H1 (cell line): ENCODE measurements around the gene CCDC192. TPM values are rescaled to one million over a fixed set of nuclear protein-coding genes. Genes with fewer than 3 reads are reported as not detected.

ENCODE experiments used
- CBX5 ChIP-seq: fragments of 300-800, 300-1000 bp; sonication (generic); IDR thresholded peaks from 2 replicates; pipeline ENCODE4 v1.7.1; 2016; ENCODE audit warnings: antibody characterized with exemption, low read length, low read depth
- CEBPB ChIP-seq: IDR thresholded peaks from 2 replicates; pipeline ENCODE4 v1.6.1; 2012; ENCODE audit warnings: low read depth, low read length
- EGR1 ChIP-seq: IDR thresholded peaks from 2 replicates; pipeline ENCODE4 v1.6.1; 2011; ENCODE audit warnings: low read depth, low read length, borderline replicate concordance
- FOSL1 ChIP-seq: IDR thresholded peaks from 2 replicates; pipeline ENCODE4 v1.6.1; 2011; ENCODE audit warnings: mild to moderate bottlenecking, low read depth, low read length, moderate library complexity; ENCODE audit not compliant: insufficient read depth
- KDM4A ChIP-seq: IDR thresholded peaks from one replicate; pipeline ENCODE4 v1.7.1; 2012; ENCODE audit warnings: low read depth, mild to moderate bottlenecking, moderate library complexity, low read length, inconsistent platforms; ENCODE audit not compliant: severe bottlenecking
- NANOG ChIP-seq: IDR thresholded peaks from 2 replicates; pipeline ENCODE4 v1.6.1; 2011; ENCODE audit warnings: low read length, low read depth, mild to moderate bottlenecking, inconsistent platforms; ENCODE audit not compliant: insufficient read depth, poor library complexity, severe bottlenecking
- NRF1 ChIP-seq: IDR thresholded peaks from 2 replicates; pipeline ENCODE4 v1.6.1; 2011; ENCODE audit warnings: mild to moderate bottlenecking, low read depth, low read length, improper control_type of control experiment
- PHF8 ChIP-seq: fragments of 200-600 bp; sonication (generic); conservative IDR thresholded peaks from 2 replicates; pipeline ENCODE4 v1.7.1; 2012; ENCODE audit warnings: low read depth, mild to moderate bottlenecking, inconsistent platforms, low read length, moderate library complexity
- POLR2A ChIP-seq, 2 experiments: IDR thresholded peaks; 1 replicate in 1 of 2; 2 replicates in 1 of 2; pipeline ENCODE4 v1.6.1; 2011; ENCODE audit warnings: low read depth in 2 of 2, low read length in 2 of 2, mild to moderate bottlenecking in 2 of 2; ENCODE audit errors: control extremely low read depth in 1 of 2
- POLR2AphosphoS5 ChIP-seq: IDR thresholded peaks from 2 replicates; pipeline ENCODE4 v1.6.1; 2011; ENCODE audit warnings: low read depth, low read length
- RXRA ChIP-seq: IDR thresholded peaks from 2 replicates; pipeline ENCODE4 v1.6.1; 2011; ENCODE audit warnings: low read depth, mild to moderate bottlenecking, low read length, moderate library complexity; ENCODE audit not compliant: insufficient read depth
- SIN3A ChIP-seq, 2 experiments: IDR thresholded peaks in 1 of 2; conservative IDR thresholded peaks in 1 of 2; 2 replicates each; pipeline ENCODE4 v1.6.1; 2011 to 2012; ENCODE audit warnings: low read length in 2 of 2, improper control_type of control experiment in 1 of 2, low read depth in 1 of 2, mild to moderate bottlenecking in 1 of 2
- SP1 ChIP-seq: IDR thresholded peaks from 2 replicates; pipeline ENCODE4 v1.6.1; 2011; ENCODE audit warnings: low read depth, low read length
- SP4 ChIP-seq: IDR thresholded peaks from 2 replicates; pipeline ENCODE4 v1.6.1; 2012; ENCODE audit warnings: low read length, inconsistent platforms
- TCF12 ChIP-seq: IDR thresholded peaks from 2 replicates; pipeline ENCODE4 v1.6.1; 2011; ENCODE audit warnings: low read depth, mild to moderate bottlenecking, low read length
- polyA plus RNA-seq, 7 experiments: library from polyadenylated mRNA; depleted of rRNA in 3 of 7; stranded (reverse) in 5 of 7; unstranded in 2 of 7; fragments of >200 nt in 5 of 7; fragments of 200-250 nt in 2 of 7; gene quantifications; 1 replicate in 5 of 7; 2 replicates in 1 of 7; 4 replicates in 1 of 7; pipeline versions ENCODE4 v1.2.1 to v1.2.3, GENCODE V29; 2011 to 2013; ENCODE audit warnings: missing spikeins in 2 of 7, mixed read lengths in 2 of 7
- total RNA-seq: library from RNA; stranded (reverse); fragmentation: NEBNext Ultra II Directional; extraction: Animal tissue kit (Norgen Biotek cat#: 25700); gene quantifications from 2 replicates; pipeline ENCODE4 v1.2.1, GENCODE V29; 2021
- TF ChIP-seq, protein P1 (sequence below): IDR thresholded peaks from 2 replicates; pipeline ENCODE4 v1.6.1; 2012; ENCODE audit warnings: low read length, inconsistent platforms

Gene CCDC192
- total and polyA plus RNA-seq, 2 of the 8 experiments (the other 6 are each of a cell fraction or from before 2014, with no cell fraction given), result 0.61 TPM; not detected in 1

GRCh38 chr5:127686424-127686823, 16.8 kb upstream of the CCDC192 start (continued):
- TF ChIP-seq SP1, result no peak
- no peak for TF ChIP-seq RXRA
- no peak for TF ChIP-seq POLR2AphosphoS5
- no peak for TF ChIP-seq EGR1
- no peak for TF ChIP-seq FOSL1
- no peak for TF ChIP-seq SIN3A (conservative IDR thresholded peaks at IDR 0.05 in 1 of 2, IDR thresholded peaks at IDR 0.05 in 1 of 2; ENCODE audit: low read depth in 1 of 2, low read length in 2 of 2)
- TF ChIP-seq, protein P1, sequence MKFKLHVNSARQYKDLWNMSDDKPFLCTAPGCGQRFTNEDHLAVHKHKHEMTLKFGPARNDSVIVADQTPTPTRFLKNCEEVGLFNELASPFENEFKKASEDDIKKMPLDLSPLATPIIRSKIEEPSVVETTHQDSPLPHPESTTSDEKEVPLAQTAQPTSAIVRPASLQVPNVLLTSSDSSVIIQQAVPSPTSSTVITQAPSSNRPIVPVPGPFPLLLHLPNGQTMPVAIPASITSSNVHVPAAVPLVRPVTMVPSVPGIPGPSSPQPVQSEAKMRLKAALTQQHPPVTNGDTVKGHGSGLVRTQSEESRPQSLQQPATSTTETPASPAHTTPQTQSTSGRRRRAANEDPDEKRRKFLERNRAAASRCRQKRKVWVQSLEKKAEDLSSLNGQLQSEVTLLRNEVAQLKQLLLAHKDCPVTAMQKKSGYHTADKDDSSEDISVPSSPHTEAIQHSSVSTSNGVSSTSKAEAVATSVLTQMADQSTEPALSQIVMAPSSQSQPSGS, result no peak
- TF ChIP-seq NRF1, result no peak
- no peak for TF ChIP-seq SP4
- TF ChIP-seq TCF12, result no peak
- no peak for TF ChIP-seq CBX5
- no peak for TF ChIP-seq NANOG
- TF ChIP-seq CEBPB, result no peak
- TF ChIP-seq PHF8, result no peak
- no peak for TF ChIP-seq POLR2A (IDR thresholded peaks at IDR 0.05; ENCODE audit: control extremely low read depth in 1 of 2, low read depth in 2 of 2, low read length in 2 of 2)
- no peak for TF ChIP-seq KDM4A
